Measurements from ENCODE around the gene LRRC28.

DNA sequence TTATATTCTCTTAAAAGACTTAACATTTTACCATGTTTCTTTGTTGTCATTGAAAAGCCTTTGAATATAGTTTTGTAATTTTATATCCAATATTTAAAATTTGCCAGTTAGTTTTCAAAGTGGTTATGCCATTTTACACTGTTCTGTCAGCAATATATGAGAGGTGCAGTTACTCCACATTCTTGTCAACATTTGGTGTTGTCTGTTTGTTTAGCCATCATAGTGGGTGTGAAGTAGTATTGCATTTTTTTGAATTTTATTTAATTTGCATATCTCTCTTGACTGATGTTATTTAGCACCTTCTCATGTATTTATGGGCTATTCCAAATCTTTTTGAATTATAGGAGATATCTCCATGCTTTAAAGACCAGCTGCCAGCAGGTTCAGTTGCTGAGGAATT is 40.4 kb downstream of the LRRC28 start:
- TF ChIP-seq, protein P1, sequence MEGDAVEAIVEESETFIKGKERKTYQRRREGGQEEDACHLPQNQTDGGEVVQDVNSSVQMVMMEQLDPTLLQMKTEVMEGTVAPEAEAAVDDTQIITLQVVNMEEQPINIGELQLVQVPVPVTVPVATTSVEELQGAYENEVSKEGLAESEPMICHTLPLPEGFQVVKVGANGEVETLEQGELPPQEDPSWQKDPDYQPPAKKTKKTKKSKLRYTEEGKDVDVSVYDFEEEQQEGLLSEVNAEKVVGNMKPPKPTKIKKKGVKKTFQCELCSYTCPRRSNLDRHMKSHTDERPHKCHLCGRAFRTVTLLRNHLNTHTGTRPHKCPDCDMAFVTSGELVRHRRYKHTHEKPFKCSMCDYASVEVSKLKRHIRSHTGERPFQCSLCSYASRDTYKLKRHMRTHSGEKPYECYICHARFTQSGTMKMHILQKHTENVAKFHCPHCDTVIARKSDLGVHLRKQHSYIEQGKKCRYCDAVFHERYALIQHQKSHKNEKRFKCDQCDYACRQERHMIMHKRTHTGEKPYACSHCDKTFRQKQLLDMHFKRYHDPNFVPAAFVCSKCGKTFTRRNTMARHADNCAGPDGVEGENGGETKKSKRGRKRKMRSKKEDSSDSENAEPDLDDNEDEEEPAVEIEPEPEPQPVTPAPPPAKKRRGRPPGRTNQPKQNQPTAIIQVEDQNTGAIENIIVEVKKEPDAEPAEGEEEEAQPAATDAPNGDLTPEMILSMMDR (IDR thresholded peaks at IDR 0.05; ENCODE audit: low read depth, low read length): no peak
- TF ChIP-seq EZH2phosphoT487 (IDR thresholded peaks at IDR 0.05; ENCODE audit: low read depth): no peak

Measured in OCI-LY3 (cell line).